Gastroesophageal sphincter (tissue), 4 donors: ENCODE data around the gene IL17RB. TPM values are rescaled to one million over a fixed set of nuclear protein-coding genes. Genes with fewer than 3 reads are reported as not detected.

Source experiments
- ATAC-seq: fragments of 150-250 bp; one replicate; pipeline ENCODE4 v1.9.1; 2016; ENCODE audit warnings: mild to moderate bottlenecking, moderate library complexity
- H3K27ac ChIP-seq, 4 donors: fragments of 200-600 bp; sonication (generic) in 3 of 4; 1 replicate in 3 of 4; 2 replicates in 1 of 4; pipeline ENCODE4 v1.5.1; 2016 to 2019
- H3K27me3 ChIP-seq: fragments of 200-600 bp; sonication (generic); one replicate; pipeline ENCODE4 v1.5.1; 2019
- H3K36me3 ChIP-seq, 2 donors: fragments of 200-600 bp; sonication (generic); one replicate each; pipeline ENCODE4 v1.5.1; 2019; ENCODE audit warnings: control low read depth in 1 of 2
- H3K4me1 ChIP-seq, 3 donors: fragments of 200-600 bp; sonication (generic); 1 replicate in 2 of 3; 2 replicates in 1 of 3; pipeline ENCODE4 v1.5.1; 2016 to 2019; ENCODE audit warnings: control low read depth in 2 of 3
- H3K4me3 ChIP-seq, 2 donors: fragments of 200-600 bp; sonication (generic); one replicate each; pipeline ENCODE4 v1.5.1; 2019; ENCODE audit warnings: mild to moderate bottlenecking in 1 of 2, moderate library complexity in 1 of 2
- H3K9me3 ChIP-seq, 3 donors: fragments of 200-600 bp; sonication (generic); one replicate each; pipeline ENCODE4 v1.5.1; 2017 to 2019; ENCODE audit warnings: control low read depth in 2 of 3
- CTCF ChIP-seq, 4 experiments: fragments of 200-600 bp in 2 of 4; fragments of 450-650 bp in 2 of 4; sonication (generic) in 1 of 4; IDR thresholded peaks; one replicate each; pipeline ENCODE4 v1.5.1; 2017 to 2019; ENCODE audit warnings: antibody characterized with exemption in 4 of 4, mild to moderate bottlenecking in 2 of 4, moderate library complexity in 2 of 4
- EP300 ChIP-seq: sonication (generic); formaldehyde crosslinking; IDR thresholded peaks from one replicate; pipeline ENCODE4 v1.6.1; 2017; ENCODE audit warnings: antibody characterized with exemption, mild to moderate bottlenecking
- POLR2A ChIP-seq, 2 donors: fragments of 450-650 bp; IDR thresholded peaks; one replicate each; pipeline ENCODE4 v1.6.1; 2017; ENCODE audit warnings: antibody characterized with exemption in 2 of 2, mild to moderate bottlenecking in 2 of 2, moderate library complexity in 1 of 2
- POLR2AphosphoS5 ChIP-seq: sonication (generic); formaldehyde crosslinking; IDR thresholded peaks from one replicate; pipeline ENCODE4 v1.6.1; 2017; ENCODE audit warnings: antibody characterized with exemption
- WGBS, 2 donors: methylation state at CpG; one replicate each; pipeline ENCODE4 v1.1.5; 2018; ENCODE audit warnings: low coverage in 1 of 2; 5-methylcytosine and 5-hydroxymethylcytosine counted together
- total RNA-seq, 4 donors: library from RNA; depleted of rRNA; stranded (reverse); fragments of >200 nt; gene quantifications; one replicate each; pipeline ENCODE4 v1.1.0, GENCODE V29; 2016

The IL17RB gene
- total RNA-seq, 4 donors from 2014 or later = 0.19 to 1.1 (median 0.45) TPM

- Histone ChIP-seq H3K27ac (no peak overlapping the region), H3K36me3 (no peaks in the 10 kb centered on the region)
Measured at GRCh38 chr3:53828581-53828980, 17.8 kb upstream of the IL17RB start.

GRCh38 chr3:53829605-53830004, 16.8 kb upstream of the IL17RB start:
- no peaks in the 10 kb centered on the region for H3K9me3 ChIP-seq
- no peaks in the 10 kb centered on the region for H3K4me1 ChIP-seq
- H3K4me3 ChIP-seq = no peak overlapping the region
- no peaks in the 10 kb centered on the region for H3K36me3 ChIP-seq
- TF ChIP-seq POLR2AphosphoS5 (no peak), EP300 (no peak), CTCF (IDR thresholded peaks at IDR 0.05) (no peak), POLR2A (IDR thresholded peaks at IDR 0.05) (no peak)
- 79 to 100% methylated on average over 1 to 2 of the region's 2 CpGs for WGBS, 2 donors
- ATAC-seq = no peak
- H3K27ac ChIP-seq = no peak overlapping the region
- no peaks in the 10 kb centered on the region for H3K27me3 ChIP-seq

More at GRCh38 chr3:53828581-53828980, 17.8 kb upstream of the IL17RB start:
- TF ChIP-seq POLR2A (IDR thresholded peaks at IDR 0.05) = no peak
- no peak for TF ChIP-seq EP300
- no peak for TF ChIP-seq CTCF (IDR thresholded peaks at IDR 0.05)
- no peak for TF ChIP-seq POLR2AphosphoS5
- no peaks in the 10 kb centered on the region for H3K9me3 ChIP-seq
- no peak for ATAC-seq
- no peaks in the 10 kb centered on the region for H3K27me3 ChIP-seq
- no peaks in the 10 kb centered on the region for H3K4me1 ChIP-seq
- 89% methylated on average over 1 of the region's 1 CpG; no CpG with 5 or more reads in 1 of the 2 donors for WGBS, 2 donors
- no peak overlapping the region for H3K4me3 ChIP-seq

GRCh38 chr3:53830944-53831343, 15.4 kb upstream of the IL17RB start:
- Histone ChIP-seq H3K36me3 (no peaks in the 10 kb centered on the region), H3K27ac (no peak overlapping the region), H3K9me3 (no peaks in the 10 kb centered on the region), H3K4me3 (no peak overlapping the region), H3K4me1 (no peaks in the 10 kb centered on the region), H3K27me3 (no peaks in the 10 kb centered on the region)
- TF ChIP-seq POLR2A (IDR thresholded peaks at IDR 0.05) = no peak
- ATAC-seq = no peak
- 87% methylated on average over 3 of the region's 6 CpGs; no CpG with 5 or more reads in 1 of the 2 donors for whole genome bisulfite sequencing, 2 donors

- Histone ChIP-seq H3K27me3 (no peaks in the 10 kb centered on the region), H3K4me1 (no peaks in the 10 kb centered on the region), H3K9me3 (no peaks in the 10 kb centered on the region), H3K27ac (no peak overlapping the region), H3K36me3 (no peaks in the 10 kb centered on the region), H3K4me3 (no peak overlapping the region)
- WGBS, 2 donors = 85 to 93% methylated on average over 6 of the region's 9 CpGs
- TF ChIP-seq POLR2A (IDR thresholded peaks at IDR 0.05) (no peak), EP300 (no peak)
- ATAC-seq = no peak
Measured at GRCh38 chr3:53833053-53833645, 13.2 kb upstream of the IL17RB start.

GRCh38 chr3:53833700-53834099, 12.7 kb upstream of the IL17RB start:
- Histone ChIP-seq H3K9me3 (no peaks in the 10 kb centered on the region), H3K4me3 (no peak overlapping the region), H3K27ac (no peak overlapping the region), H3K27me3 (no peaks in the 10 kb centered on the region), H3K36me3 (no peaks in the 10 kb centered on the region), H3K4me1 (no peaks in the 10 kb centered on the region)
- ATAC-seq = no peak
- TF ChIP-seq POLR2A (IDR thresholded peaks at IDR 0.05) (no peak), CTCF (IDR thresholded peaks at IDR 0.05) (no peak), EP300 (no peak), POLR2AphosphoS5 (no peak)
- WGBS, 2 donors = 83% methylated on average over 2 of the region's 5 CpGs; no CpG with 5 or more reads in 1 of the 2 donors

GRCh38 chr3:53834429-53835095, 11.8 kb upstream of the IL17RB start:
- Histone ChIP-seq H3K4me1 (no peaks in the 10 kb centered on the region), H3K4me3 (no peak overlapping the region), H3K27me3 (no peaks in the 10 kb centered on the region), H3K9me3 (no peaks in the 10 kb centered on the region), H3K27ac (no peak overlapping the region), H3K36me3 (no peaks in the 10 kb centered on the region)
- 91 to 97% methylated on average over 4 to 5 of the region's 6 CpGs for WGBS, 2 donors
- ATAC-seq = no peak
- TF ChIP-seq EP300 (no peak), POLR2AphosphoS5 (no peak), CTCF (IDR thresholded peaks at IDR 0.05) (no peak), POLR2A (IDR thresholded peaks at IDR 0.05) (no peak)
